ENCODE results near the gene KIF26A.
"Not testable (repeated sequence)": the region's sequence is repeated elsewhere in the genome, so short reads cannot be mapped to it uniquely, and the experiment has no call there.

KIF26A gene

DNA sequence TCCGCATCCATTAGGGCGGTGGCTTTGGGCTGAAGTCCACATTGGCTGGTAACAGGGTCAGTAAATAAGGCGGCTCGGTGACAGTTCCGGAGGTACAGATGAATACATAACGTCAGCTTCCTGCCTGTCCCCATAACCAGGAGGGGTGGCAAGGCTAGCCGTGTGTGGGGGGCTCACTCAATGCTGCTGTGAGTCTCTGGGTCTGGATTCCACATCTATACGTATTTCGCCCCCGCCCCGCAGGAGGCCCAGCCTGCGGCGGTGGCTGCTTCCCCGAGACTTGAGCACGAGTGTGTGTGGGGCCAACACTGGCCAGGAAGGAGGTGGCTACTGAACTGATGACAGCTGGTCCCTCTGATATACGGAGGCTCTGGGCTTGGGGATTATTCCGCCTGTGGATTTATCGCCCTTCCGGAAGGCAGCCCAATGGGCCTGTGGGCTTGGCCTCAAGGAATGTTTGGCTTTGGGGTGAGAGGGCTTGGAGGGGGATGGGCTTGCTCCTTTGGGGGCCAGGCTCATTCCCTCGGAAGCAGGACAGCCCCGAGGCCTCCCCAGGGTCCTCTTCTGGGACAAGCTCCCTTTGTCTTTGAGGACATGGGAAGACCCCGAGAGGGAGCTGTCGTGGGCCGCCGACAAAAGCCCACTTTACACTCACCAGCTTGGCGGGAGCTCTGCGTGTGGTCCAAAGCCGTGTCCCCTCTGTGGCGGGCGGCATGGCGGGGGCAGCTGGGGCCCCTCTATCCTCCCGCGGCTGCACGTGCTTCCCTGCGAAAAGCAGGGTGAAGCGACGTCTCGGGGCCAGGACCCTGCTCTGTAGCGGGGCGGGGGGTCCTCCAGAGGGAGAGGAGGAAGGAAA is 82.1 kb downstream of the KIF26A start:
- no peak for DNase-seq (ENCODE audit: low read depth in 3 of 3, low spot score in 1 of 3)

GRCh38 chr14:104221071-104221625 is 82.8 kb downstream of the KIF26A start:
- no peak for DNase-seq (ENCODE audit: low read depth in 3 of 3, low spot score in 1 of 3)

- no peak for DNase-seq (ENCODE audit: low read depth in 3 of 3, low spot score in 1 of 3)
Observed at GRCh38 chr14:104221636-104222369, 83.4 kb downstream of the KIF26A start.

DNA sequence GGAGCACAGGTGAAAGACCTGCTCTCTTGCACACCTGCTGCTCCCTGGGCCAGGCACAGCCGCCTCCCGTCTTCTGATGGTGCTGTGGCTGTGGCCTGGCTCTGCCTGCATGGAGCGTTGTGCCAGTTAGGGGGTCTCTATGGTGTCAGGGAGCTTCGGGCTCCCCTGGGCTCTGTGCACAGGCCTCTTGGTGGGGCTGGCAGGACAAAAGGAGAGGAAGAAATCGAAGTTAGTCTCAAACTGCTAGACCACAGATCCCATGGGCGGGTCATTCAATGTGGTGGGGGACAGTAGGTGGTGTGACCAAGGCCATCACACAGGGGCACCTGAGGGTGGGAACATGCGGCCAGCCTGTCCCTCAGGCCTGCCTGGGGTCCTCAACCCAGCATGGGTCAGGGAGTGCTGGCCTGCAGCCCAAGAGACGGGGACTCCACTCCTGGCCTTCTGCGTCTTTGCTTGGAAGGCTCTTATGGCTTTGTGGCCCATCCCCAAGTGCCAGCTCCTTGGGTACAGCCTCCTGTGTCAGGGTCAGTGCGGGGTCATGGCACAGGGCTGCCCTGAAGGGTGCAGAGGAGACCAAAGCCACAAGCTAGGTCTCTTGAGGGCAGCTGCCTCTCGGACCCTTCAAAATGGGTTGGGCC is 84.1 kb downstream of the KIF26A start:
- no peak for DNase-seq (ENCODE audit: low read depth in 3 of 3, low spot score in 1 of 3)

DNA sequence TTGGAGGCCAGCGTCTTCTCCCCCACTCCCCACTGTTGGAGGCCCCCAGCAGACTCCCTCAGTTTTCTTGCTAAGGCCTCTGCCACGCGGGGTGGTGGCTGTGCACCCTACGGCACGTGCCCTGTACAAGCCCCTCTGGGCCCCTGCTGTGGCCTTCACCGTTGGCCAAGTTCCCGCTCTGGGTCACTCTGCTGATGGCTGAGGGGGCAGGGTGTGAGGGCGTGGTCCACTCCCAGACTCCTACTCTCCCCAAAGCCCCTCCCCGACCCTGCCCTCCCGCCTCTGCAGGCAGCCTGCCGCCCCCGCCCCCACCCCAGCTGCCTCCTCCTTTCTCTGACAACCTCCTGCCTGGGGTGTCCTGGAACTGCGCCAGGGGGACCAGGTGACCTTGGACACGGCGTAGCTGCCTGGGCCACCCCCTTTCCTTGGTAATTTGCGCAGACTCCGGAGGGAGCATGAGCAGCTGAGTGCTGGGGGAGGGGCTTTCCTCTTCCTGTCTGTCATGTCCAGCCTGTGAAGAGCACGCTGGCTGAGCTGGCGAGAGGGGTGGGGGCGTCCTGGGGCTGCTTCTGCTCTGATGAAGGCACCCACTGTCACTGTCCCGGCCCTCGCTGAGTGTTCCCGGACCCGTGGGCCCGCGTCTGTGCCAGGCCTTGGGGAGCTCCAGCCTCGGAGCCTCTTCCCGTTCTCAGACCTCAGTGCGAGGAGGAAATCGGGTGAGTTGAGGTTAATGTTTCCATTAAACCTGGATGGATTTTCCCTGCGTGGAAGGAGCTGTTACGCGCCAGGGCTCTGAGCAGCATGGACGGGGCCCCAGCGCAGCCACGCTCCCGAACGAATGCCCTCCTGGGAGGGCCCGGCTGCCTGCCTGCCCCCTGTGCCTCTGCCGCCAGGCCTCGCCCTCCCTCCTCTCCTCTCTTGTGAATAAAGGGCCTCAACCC is 85.0 kb downstream of the KIF26A start:
- DNase-seq (ENCODE audit: low read depth in 3 of 3, low spot score in 1 of 3): no peak

GRCh38 chr14:104224131-104224505 is 85.7 kb downstream of the KIF26A start:
- no peak for DNase-seq (ENCODE audit: low read depth in 3 of 3, low spot score in 1 of 3)

DNA sequence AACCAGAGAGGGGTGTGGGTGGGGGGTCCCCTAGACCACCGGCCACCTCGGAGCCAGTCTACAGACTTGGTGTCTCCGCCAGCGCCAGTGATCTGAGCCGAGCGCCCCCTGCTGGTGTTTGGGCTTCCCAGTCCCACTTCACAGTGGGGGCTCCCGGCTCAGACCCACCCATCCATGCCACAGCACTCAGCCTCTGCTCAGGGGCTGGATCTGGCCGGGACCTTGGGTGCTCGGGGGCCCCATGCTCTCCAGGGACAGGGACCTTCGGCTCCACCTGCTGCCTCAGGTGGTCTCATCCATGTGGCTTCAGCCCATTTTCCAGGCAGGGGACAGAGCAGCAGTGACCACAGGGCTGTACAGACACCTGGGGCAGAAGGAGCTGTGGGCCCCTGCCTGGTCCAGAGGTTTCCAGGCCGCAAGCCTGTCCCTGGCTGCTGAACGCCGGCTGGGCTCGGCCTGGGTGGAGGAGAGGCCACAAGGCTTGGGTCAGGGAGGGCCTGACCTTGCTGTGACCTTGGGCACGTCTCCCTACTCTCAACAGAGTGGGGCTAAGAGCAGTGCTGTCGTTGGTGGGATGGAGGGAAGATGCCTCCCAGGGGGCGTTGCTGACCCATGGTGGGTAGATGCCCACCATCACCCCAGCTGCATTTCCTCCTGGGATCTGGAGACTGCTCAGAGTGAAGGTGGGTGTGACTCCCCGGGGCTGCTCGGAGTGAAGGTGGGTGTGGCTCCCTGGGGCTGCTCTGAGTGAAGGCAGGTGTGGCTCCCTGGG is 86.3 kb downstream of the KIF26A start:
- DNase-seq (ENCODE audit: low read depth in 3 of 3, low spot score in 1 of 3): peak in 1 of 3 donors; percentile 26

GRCh38 chr14:104225278-104226190 is 87.1 kb downstream of the KIF26A start:
- not testable (repeated sequence) for DNase-seq (ENCODE audit: low read depth in 3 of 3, low spot score in 1 of 3)

DNA sequence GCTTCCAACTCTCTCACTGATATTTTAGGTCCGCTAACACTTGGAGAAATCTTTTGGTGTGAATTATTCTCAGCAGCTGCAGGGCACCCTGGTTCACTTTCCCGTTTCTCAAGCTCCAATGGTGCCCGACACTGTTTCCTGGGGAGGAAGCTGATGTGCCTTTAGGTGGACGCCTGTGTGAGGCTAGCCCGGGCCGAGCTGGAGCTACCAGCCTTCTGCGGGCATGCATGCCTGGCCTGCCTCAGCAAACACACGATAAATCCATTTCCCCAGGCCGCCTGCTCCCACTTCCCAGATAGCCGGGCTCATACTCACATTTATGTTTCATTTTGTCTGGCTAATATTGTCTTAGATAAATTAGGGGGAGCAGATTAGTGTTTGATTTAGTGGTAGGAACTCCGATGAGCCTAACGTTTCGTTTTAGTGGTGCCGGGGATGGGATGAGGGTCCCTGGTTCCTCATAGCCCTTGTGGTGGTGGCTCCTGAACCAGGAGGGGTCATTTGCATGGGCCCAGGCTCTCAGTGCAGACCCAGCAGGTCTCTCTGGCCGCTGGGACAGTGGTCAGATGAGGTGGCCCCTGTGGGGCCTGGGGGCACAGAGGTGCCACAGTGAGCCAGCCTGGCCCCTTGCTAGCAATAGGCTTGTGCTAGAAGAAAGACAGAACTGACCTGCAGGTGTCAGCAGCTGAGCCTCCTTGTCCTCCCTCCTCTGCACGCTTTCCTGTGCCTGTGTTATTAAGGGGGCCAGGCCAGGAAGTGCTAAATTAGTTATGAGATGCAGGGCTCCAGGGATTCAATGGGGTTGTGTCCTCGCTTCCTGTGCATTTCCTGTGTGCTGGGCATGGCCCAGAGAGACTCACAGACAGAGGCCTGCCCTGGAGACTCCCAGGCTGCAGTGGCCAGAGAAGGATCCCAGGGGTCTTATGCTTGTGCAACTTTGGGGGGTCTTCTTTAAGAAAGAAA is 88.3 kb downstream of the KIF26A start:
- no peak for DNase-seq (ENCODE audit: low read depth in 3 of 3, low spot score in 1 of 3)

- DNase-seq (ENCODE audit: low read depth in 3 of 3, low spot score in 1 of 3): no peak
Observed at GRCh38 chr14:104227806-104228205, 89.4 kb downstream of the KIF26A start.

- DNase-seq (ENCODE audit: low read depth in 3 of 3, low spot score in 1 of 3): no peak
Observed at GRCh38 chr14:104228221-104228620, 89.8 kb downstream of the KIF26A start.

- DNase-seq (ENCODE audit: low read depth in 3 of 3, low spot score in 1 of 3): no peak
Observed at GRCh38 chr14:104228716-104229533, 90.5 kb downstream of the KIF26A start.

GRCh38 chr14:104229534-104230055 is 91.2 kb downstream of the KIF26A start:
- no peak for DNase-seq (ENCODE audit: low read depth in 3 of 3, low spot score in 1 of 3)

DNA sequence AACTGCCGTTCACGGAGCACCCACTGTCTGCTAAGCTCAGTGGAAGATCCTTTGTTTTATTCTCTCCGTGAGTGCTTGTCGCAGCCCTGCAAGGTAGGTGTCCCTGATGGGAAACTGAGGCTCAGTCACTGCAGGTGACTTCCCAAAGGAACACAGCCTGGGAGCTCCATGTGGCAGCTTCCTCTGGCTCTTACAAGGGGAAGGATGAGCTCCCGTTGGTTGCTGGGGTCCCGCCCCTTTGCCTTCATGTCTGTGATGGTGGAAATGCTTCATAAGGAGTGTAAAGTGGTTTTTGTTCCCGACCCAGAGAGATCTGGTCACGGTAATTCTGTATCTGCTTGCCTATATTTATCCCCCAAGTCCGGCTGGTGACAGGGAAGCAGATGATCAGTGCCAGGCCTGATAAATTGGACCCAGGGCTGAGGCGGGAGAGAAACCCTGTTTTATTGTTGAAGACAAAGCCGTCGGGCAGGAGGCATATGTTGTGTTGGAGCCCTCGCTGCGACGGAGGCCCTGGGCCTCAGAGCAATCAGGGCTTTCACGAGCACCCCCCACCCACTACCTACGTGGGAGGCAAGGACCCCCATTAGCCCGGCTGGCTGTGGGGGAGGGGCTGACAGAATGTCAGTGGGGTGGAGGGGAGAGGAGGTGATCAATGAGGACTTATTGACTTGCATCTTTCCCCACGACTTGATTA is 91.9 kb downstream of the KIF26A start:
- no peak for DNase-seq (ENCODE audit: low read depth in 3 of 3, low spot score in 1 of 3)
